ENCODE data around the gene PAQR8. TPM values are rescaled to one million over a fixed set of nuclear protein-coding genes. Genes with fewer than 3 reads are reported as not detected.

PAQR8 gene
- total RNA-seq, 1 experiment from 2014 or later: 3.4 TPM

DNA sequence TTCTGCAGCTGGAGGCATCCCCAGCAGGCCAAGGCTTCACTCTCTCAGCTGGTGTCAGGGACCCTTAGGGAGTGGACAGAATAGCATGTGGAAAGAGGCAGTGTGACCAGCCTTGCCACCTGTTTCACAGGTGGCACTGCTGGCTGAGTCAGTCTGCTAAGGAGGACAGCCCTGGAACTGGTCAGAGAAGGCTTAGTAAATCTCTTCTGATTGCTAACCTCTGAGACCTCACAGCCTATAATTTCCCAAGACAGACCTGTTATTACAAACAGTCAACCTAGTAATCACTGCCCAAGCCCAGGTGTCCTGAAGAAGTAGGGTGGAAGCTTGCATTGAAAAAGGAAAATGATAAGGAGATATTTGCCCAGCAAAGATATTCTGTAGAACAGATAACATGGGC, 26.4 kb upstream of the PAQR8 start:
- Histone ChIP-seq H3K27me3 (no peaks in the 10 kb centered on the region), H3K4me3 (no peak overlapping the region), H3K36me3 (no peaks in the 10 kb centered on the region), H3K4me1 (peaks cover 20% of the 10 kb centered on the region; the same call in 1 of the 2 replicates), H3K9me3 (replicated peaks) (no peaks in the 10 kb centered on the region), H3K27ac (no peak overlapping the region)
- no peak for DNase-seq

DNA sequence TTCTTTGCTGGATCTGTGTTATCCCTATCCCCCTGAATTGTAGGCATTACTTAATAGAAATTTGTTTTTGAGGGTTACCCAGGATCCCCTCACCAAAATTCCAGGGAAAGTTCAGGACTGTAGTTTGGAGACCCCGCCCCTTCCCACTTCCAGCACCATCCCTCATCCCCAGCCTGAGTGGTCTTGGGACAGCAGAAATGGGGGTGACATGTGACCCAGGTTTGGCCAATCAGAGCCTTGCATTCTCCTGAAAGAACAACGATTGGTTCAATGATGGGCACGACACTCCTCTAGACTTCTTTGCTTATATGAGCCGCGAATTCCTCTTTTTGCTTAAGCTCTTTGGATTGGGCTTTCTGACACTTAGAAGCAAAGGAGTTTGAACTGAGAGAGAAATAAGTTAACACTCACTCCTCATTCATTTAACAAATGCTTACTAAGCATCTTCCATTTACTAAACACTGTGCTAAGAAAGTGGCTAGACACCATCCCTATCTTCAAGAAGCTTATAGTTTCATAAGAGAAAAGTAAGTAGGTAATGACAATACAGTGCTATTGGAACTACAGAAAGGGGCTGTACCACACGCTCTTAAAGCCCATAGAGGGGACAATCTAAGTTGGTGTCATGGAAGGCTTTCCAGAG, 24.9 kb upstream of the PAQR8 start:
- Histone ChIP-seq H3K27me3 (no peaks in the 10 kb centered on the region), H3K27ac (no peak overlapping the region), H3K36me3 (no peaks in the 10 kb centered on the region), H3K9me3 (replicated peaks) (no peaks in the 10 kb centered on the region), H3K4me3 (no peak overlapping the region), H3K4me1 (peaks cover 14% of the 10 kb centered on the region; the same call in 1 of the 2 replicates)
- no peak for DNase-seq

- DNase-seq: no peak
- no peak overlapping the region for H3K27ac ChIP-seq
- no peaks in the 10 kb centered on the region for H3K36me3 ChIP-seq
- H3K9me3 ChIP-seq (replicated peaks): no peaks in the 10 kb centered on the region
- H3K4me1 ChIP-seq: peaks cover 9% of the 10 kb centered on the region; the same call in 1 of the 2 replicates
- H3K4me3 ChIP-seq: no peak overlapping the region
- no peaks in the 10 kb centered on the region for H3K27me3 ChIP-seq
Observed at GRCh38 chr6:52337633-52338290, 24.2 kb upstream of the PAQR8 start.

GRCh38 chr6:52340603-52340880, 21.4 kb upstream of the PAQR8 start:
- H3K27ac ChIP-seq: no peak overlapping the region
- H3K4me3 ChIP-seq: no peak overlapping the region

GRCh38 chr6:52341561-52342260, 20.2 kb upstream of the PAQR8 start:
- no peaks in the 10 kb centered on the region for H3K9me3 ChIP-seq (replicated peaks)
- no peaks in the 10 kb centered on the region for H3K36me3 ChIP-seq
- H3K27ac ChIP-seq: no peak overlapping the region
- H3K4me3 ChIP-seq: no peak overlapping the region
- H3K27me3 ChIP-seq: no peaks in the 10 kb centered on the region
- DNase-seq: no peak
- H3K4me1 ChIP-seq: no peaks in the 10 kb centered on the region

More at GRCh38 chr6:52340603-52340880, 21.4 kb upstream of the PAQR8 start:
- Histone ChIP-seq H3K4me1 (no peaks in the 10 kb centered on the region), H3K36me3 (no peaks in the 10 kb centered on the region), H3K27me3 (no peaks in the 10 kb centered on the region), H3K9me3 (replicated peaks) (no peaks in the 10 kb centered on the region)
- DNase-seq: no peak

GRCh38 chr6:52345311-52345710, 16.6 kb upstream of the PAQR8 start:
- H3K36me3 ChIP-seq: no peaks in the 10 kb centered on the region

GRCh38 chr6:52346503-52346902, 15.4 kb upstream of the PAQR8 start:
- no peak overlapping the region for H3K4me3 ChIP-seq
- no peaks in the 10 kb centered on the region for H3K36me3 ChIP-seq
- no peaks in the 10 kb centered on the region for H3K27me3 ChIP-seq

More at GRCh38 chr6:52345311-52345710, 16.6 kb upstream of the PAQR8 start:
- H3K27ac ChIP-seq: no peak overlapping the region
- H3K4me1 ChIP-seq: no peaks in the 10 kb centered on the region
- H3K27me3 ChIP-seq: no peaks in the 10 kb centered on the region
- H3K4me3 ChIP-seq: no peak overlapping the region
- no peaks in the 10 kb centered on the region for H3K9me3 ChIP-seq (replicated peaks)
- no peak for DNase-seq

DNA sequence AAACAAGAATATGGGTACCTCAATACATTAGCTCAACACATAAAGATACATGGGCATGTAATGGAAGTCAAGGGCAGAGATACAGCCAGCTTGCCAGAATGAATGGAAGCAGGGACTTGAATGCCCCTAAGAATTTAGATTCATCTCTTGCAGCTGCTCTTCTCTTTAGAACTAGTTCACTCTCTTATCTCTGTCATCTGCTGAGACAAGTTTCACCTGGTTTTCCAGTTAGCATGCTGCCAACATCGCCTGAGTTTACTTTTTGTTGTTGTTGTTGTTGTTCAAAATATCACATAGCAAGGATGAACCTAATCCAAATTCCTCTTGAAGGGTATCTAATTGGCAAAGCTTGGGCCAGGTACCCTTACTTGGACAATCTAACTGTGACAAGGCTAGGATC, 14.1 kb upstream of the PAQR8 start:
- Histone ChIP-seq H3K4me1 (peaks cover 8% of the 10 kb centered on the region), H3K27ac (no peak overlapping the region), H3K9me3 (replicated peaks) (no peaks in the 10 kb centered on the region), H3K4me3 (no peak overlapping the region), H3K27me3 (no peaks in the 10 kb centered on the region), H3K36me3 (no peaks in the 10 kb centered on the region)
- no peak for DNase-seq

More at GRCh38 chr6:52346503-52346902, 15.4 kb upstream of the PAQR8 start:
- DNase-seq: no peak
- no peaks in the 10 kb centered on the region for H3K4me1 ChIP-seq
- no peak overlapping the region for H3K27ac ChIP-seq
- H3K9me3 ChIP-seq (replicated peaks): no peaks in the 10 kb centered on the region

- H3K27ac ChIP-seq: peak overlapping the region; percentile 43
- no peak overlapping the region for H3K4me3 ChIP-seq
- DNase-seq: no peak
- H3K27me3 ChIP-seq: no peaks in the 10 kb centered on the region
- no peaks in the 10 kb centered on the region for H3K36me3 ChIP-seq
- H3K9me3 ChIP-seq (replicated peaks): no peaks in the 10 kb centered on the region
- peaks cover 18% of the 10 kb centered on the region for H3K4me1 ChIP-seq
Observed at GRCh38 chr6:52351879-52352238, 10.1 kb upstream of the PAQR8 start.

- no peak overlapping the region for H3K4me3 ChIP-seq
- peak; percentile 71 to 81 for DNase-seq
- H3K36me3 ChIP-seq: no peaks in the 10 kb centered on the region
- H3K27ac ChIP-seq: peak overlapping the region; percentile 43
- peaks cover 21% of the 10 kb centered on the region for H3K4me1 ChIP-seq
- H3K9me3 ChIP-seq (replicated peaks): no peaks in the 10 kb centered on the region
- H3K27me3 ChIP-seq: no peaks in the 10 kb centered on the region
Observed at GRCh38 chr6:52352239-52353018, 9.5 kb upstream of the PAQR8 start.

DNA sequence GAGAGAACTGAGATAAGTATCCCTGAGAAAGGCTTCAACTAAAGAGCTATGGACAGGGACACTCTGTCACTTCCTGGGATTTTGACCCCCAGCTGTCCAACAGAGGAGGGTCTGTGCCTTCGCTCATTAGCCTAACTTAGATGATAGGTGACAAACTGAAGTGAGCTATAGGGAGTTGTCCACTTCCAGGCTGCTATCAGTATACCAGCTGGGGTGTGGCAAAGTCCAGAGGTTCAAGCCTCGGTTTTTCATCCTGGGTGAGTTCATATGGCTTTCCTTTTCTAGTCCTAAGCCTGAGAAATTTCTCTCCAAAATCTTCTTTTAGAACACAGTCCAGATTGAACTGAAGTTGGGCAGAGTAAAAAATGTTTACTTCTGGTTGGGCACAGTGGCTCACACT, 5.9 kb upstream of the PAQR8 start:
- DNase-seq: no peak
- Histone ChIP-seq H3K4me3 (no peak overlapping the region), H3K27me3 (no peaks in the 10 kb centered on the region), H3K36me3 (no peaks in the 10 kb centered on the region), H3K9me3 (replicated peaks) (no peaks in the 10 kb centered on the region), H3K27ac (no peak overlapping the region), H3K4me1 (peaks cover 21% of the 10 kb centered on the region)

- Histone ChIP-seq H3K36me3 (no peaks in the 10 kb centered on the region), H3K27me3 (no peaks in the 10 kb centered on the region), H3K4me1 (0 out of 2 replicates have a peak, but pooled peaks cover 5% of the 10 kb centered on the region), H3K4me3 (no peak overlapping the region), H3K27ac (no peak overlapping the region), H3K9me3 (replicated peaks) (no peaks in the 10 kb centered on the region)
- no peak for DNase-seq
Observed at GRCh38 chr6:52359403-52359802, 2.5 kb upstream of the PAQR8 start.

DNA sequence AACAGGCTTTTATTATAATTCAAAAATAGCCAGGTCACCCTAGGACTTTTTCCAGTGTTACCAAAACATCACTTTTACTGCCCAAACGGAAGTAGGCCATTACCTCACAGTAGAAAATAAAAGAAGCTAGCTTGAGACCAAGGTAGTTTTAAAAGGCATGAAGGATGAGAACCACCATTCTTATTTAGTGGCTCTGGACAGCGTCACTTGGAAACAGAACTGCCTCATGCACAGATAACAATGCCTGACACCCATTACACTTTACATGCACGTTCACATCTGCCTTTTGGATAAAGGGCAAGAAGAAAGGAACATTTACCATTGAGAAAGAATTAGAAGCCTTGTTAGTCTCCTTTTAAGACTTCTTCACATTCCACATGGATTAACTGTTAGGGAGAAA, 1.9 kb upstream of the PAQR8 start:
- Histone ChIP-seq H3K27me3 (no peaks in the 10 kb centered on the region), H3K9me3 (replicated peaks) (no peaks in the 10 kb centered on the region), H3K36me3 (no peaks in the 10 kb centered on the region), H3K4me1 (0 out of 2 replicates have a peak, but pooled peaks cover 5% of the 10 kb centered on the region), H3K4me3 (no peak overlapping the region), H3K27ac (no peak overlapping the region)
- DNase-seq: no peak

GRCh38 chr6:52360601-52361413, 1.1 kb upstream of the PAQR8 start:
- H3K4me1 ChIP-seq: 0 out of 2 replicates have a peak, but pooled peaks cover 5% of the 10 kb centered on the region
- H3K27ac ChIP-seq: no peak overlapping the region
- no peak for DNase-seq
- H3K36me3 ChIP-seq: no peaks in the 10 kb centered on the region
- H3K4me3 ChIP-seq: peak overlapping the region; percentile 93
- H3K27me3 ChIP-seq: no peaks in the 10 kb centered on the region
- H3K9me3 ChIP-seq (replicated peaks): no peaks in the 10 kb centered on the region

Data from SJCRH30 (cell line).